HepG2 (cell line): ENCODE data around the gene ALOXE3. TPM values are rescaled to one million over a fixed set of nuclear protein-coding genes. Genes with fewer than 3 reads are reported as not detected.

Experiments
- BRCA1 ChIP-seq: sonication (generic); formaldehyde crosslinking; IDR thresholded peaks from 2 replicates; pipeline ENCODE4 v1.4.0; 2020; ENCODE audit warnings: missing genetic modification reagents
- CENPX ChIP-seq: sonication (generic); formaldehyde crosslinking; IDR thresholded peaks from 2 replicates; pipeline ENCODE4 v1.9.0; 2021; ENCODE audit warnings: mild to moderate bottlenecking, missing genetic modification reagents, moderate library complexity
- HIVEP1 ChIP-seq: sonication (generic); formaldehyde crosslinking; IDR thresholded peaks from 2 replicates; pipeline ENCODE4 v1.4.0; 2020; ENCODE audit warnings: mild to moderate bottlenecking, missing genetic modification reagents
- KDM2A ChIP-seq: sonication (generic); formaldehyde crosslinking; IDR thresholded peaks from 2 replicates; pipeline ENCODE4 v1.4.0; 2020; ENCODE audit warnings: low read depth, missing genetic modification reagents, borderline replicate concordance
- KDM5A ChIP-seq: fragments of 200-600 bp; sonication (generic); IDR thresholded peaks from 2 replicates; pipeline ENCODE4 v1.7.0; 2018; ENCODE audit warnings: antibody characterized with exemption, mild to moderate bottlenecking, low read length, borderline replicate concordance
- ZFAT ChIP-seq: sonication (generic); formaldehyde crosslinking; conservative IDR thresholded peaks from 2 replicates; pipeline ENCODE4 v1.8.1; 2023; ENCODE audit warnings: missing genetic modification reagents, inconsistent platforms
- ZNF20 ChIP-seq: sonication (generic); formaldehyde crosslinking; IDR thresholded peaks from 2 replicates; pipeline ENCODE4 v1.4.0; 2020; ENCODE audit warnings: mild to moderate bottlenecking, moderate library complexity, missing genetic modification reagents
- ZNF207 ChIP-seq: fragments of 450-650 bp; IDR thresholded peaks from 2 replicates; pipeline ENCODE4 v1.6.1; 2016; ENCODE audit warnings: antibody characterized with exemption, borderline replicate concordance
- polyA plus RNA-seq, 8 experiments: library from polyadenylated mRNA; depleted of rRNA in 3 of 8; stranded (reverse) in 7 of 8; unstranded in 1 of 8; fragments of >200 nt; fragmentation: Illumina TruSeq in 4 of 8; extraction: Trizol in 4 of 8; gene quantifications; 2 replicates each; pipeline versions ENCODE4 v1.2.1 to v1.2.3, GENCODE V29; 2011 to 2016; ENCODE audit warnings: low read depth in 4 of 8, missing spikeins in 1 of 8, mixed read lengths in 1 of 8; ENCODE audit not compliant: insufficient read depth in 1 of 8
- total RNA-seq, 5 experiments: library from RNA; depleted of rRNA; stranded (reverse); fragments of >200 nt; fragmentation: Illumina TruSeq; extraction: Trizol; gene quantifications; 2 replicates each; pipeline ENCODE4 v1.2.3, GENCODE V29; 2016; ENCODE audit warnings: low read depth in 1 of 5
- TF ChIP-seq, protein P1 (sequence below): IDR thresholded peaks from 2 replicates; pipeline ENCODE4 v1.6.1; 2016; ENCODE audit warnings: low read depth, missing genetic modification reagents, missing compliant biosample characterization
- TF ChIP-seq, protein P2 (sequence below): sonication (generic); formaldehyde crosslinking; IDR thresholded peaks from 2 replicates; pipeline ENCODE4 v1.4.0; 2020; ENCODE audit warnings: missing genetic modification reagents
- TF ChIP-seq, protein P3 (sequence below): sonication (generic); formaldehyde crosslinking; IDR thresholded peaks from 2 replicates; pipeline ENCODE4 v1.5.0; 2020; ENCODE audit warnings: mild to moderate bottlenecking, missing genetic modification reagents, moderate library complexity
- TF ChIP-seq, protein P4 (sequence below): conservative IDR thresholded peaks from 2 replicates; pipeline ENCODE4 v1.6.1; 2018; ENCODE audit warnings: missing genetic modification reagents
- TF ChIP-seq, protein P5 (sequence below): sonication (generic); formaldehyde crosslinking; IDR thresholded peaks from 2 replicates; pipeline ENCODE4 v1.8.1; 2022; ENCODE audit warnings: mild to moderate bottlenecking, missing genetic modification reagents

Gene ALOXE3
- total and polyA plus RNA-seq, 2 of the 13 experiments (the other 11 are each of a cell fraction or from before 2014, with no cell fraction given) = 0.07 TPM; not detected in 1

DNA sequence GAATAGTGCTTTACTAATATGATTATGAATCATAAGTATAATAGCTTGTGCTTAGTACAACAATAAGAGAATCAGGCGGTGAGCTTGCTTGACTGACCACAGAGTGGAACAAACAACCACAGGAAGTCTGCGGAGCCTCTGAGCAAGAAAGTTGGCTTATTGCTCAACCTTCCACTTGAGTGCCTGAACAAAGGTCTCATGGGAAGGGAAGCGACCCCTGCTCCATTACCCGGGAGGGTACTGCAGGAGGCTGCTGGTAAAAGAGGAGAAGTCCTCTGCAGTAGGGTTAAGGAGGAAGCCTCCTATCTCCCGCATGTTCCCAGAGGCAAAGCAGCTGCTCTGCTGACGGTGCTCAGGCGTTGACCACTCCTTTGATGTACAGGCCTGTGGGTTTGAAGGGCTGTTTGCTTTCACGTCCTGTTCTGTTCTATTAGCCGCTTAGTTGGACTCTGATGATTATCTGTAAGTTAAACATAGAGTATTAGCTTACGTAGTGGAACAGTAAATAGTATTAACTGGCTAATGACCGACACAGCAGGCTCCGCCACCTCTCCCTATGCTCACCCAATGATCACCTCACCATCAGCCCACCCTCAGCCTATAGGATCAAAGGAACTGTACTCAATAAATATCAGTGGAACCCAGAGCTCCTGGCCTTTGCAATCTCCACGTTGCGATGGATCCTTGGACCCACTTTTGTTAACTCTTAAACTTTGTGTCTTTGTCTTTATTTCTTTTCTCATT, 61.9 kb downstream of the ALOXE3 start (continued):
- TF ChIP-seq, protein P1, sequence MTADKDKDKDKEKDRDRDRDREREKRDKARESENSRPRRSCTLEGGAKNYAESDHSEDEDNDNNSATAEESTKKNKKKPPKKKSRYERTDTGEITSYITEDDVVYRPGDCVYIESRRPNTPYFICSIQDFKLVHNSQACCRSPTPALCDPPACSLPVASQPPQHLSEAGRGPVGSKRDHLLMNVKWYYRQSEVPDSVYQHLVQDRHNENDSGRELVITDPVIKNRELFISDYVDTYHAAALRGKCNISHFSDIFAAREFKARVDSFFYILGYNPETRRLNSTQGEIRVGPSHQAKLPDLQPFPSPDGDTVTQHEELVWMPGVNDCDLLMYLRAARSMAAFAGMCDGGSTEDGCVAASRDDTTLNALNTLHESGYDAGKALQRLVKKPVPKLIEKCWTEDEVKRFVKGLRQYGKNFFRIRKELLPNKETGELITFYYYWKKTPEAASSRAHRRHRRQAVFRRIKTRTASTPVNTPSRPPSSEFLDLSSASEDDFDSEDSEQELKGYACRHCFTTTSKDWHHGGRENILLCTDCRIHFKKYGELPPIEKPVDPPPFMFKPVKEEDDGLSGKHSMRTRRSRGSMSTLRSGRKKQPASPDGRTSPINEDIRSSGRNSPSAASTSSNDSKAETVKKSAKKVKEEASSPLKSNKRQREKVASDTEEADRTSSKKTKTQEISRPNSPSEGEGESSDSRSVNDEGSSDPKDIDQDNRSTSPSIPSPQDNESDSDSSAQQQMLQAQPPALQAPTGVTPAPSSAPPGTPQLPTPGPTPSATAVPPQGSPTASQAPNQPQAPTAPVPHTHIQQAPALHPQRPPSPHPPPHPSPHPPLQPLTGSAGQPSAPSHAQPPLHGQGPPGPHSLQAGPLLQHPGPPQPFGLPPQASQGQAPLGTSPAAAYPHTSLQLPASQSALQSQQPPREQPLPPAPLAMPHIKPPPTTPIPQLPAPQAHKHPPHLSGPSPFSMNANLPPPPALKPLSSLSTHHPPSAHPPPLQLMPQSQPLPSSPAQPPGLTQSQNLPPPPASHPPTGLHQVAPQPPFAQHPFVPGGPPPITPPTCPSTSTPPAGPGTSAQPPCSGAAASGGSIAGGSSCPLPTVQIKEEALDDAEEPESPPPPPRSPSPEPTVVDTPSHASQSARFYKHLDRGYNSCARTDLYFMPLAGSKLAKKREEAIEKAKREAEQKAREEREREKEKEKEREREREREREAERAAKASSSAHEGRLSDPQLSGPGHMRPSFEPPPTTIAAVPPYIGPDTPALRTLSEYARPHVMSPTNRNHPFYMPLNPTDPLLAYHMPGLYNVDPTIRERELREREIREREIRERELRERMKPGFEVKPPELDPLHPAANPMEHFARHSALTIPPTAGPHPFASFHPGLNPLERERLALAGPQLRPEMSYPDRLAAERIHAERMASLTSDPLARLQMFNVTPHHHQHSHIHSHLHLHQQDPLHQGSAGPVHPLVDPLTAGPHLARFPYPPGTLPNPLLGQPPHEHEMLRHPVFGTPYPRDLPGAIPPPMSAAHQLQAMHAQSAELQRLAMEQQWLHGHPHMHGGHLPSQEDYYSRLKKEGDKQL (CRISPR knock-in tag) = peak; percentile 100
- TF ChIP-seq, protein P2, sequence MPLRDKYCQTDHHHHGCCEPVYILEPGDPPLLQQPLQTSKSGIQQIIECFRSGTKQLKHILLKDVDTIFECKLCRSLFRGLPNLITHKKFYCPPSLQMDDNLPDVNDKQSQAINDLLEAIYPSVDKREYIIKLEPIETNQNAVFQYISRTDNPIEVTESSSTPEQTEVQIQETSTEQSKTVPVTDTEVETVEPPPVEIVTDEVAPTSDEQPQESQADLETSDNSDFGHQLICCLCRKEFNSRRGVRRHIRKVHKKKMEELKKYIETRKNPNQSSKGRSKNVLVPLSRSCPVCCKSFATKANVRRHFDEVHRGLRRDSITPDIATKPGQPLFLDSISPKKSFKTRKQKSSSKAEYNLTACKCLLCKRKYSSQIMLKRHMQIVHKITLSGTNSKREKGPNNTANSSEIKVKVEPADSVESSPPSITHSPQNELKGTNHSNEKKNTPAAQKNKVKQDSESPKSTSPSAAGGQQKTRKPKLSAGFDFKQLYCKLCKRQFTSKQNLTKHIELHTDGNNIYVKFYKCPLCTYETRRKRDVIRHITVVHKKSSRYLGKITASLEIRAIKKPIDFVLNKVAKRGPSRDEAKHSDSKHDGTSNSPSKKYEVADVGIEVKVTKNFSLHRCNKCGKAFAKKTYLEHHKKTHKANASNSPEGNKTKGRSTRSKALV (CRISPR knock-in tag) = no peak
- TF ChIP-seq HIVEP1 (peak; percentile 47; the same call in 1 of the 2 replicates), ZNF207 (no peak), KDM2A (CRISPR knock-in tag) (peak; percentile 51; the same call in 1 of the 2 replicates), CENPX (CRISPR knock-in tag) (no peak), ZNF20 (CRISPR knock-in tag) (0 out of 2 replicates have a peak, but pooled peaks have one; percentile 30), KDM5A (peak; percentile 30; the same call in 1 of the 2 replicates), BRCA1 (CRISPR knock-in tag) (no peak), ZFAT (CRISPR knock-in tag) (no peak)
- TF ChIP-seq, protein P3, sequence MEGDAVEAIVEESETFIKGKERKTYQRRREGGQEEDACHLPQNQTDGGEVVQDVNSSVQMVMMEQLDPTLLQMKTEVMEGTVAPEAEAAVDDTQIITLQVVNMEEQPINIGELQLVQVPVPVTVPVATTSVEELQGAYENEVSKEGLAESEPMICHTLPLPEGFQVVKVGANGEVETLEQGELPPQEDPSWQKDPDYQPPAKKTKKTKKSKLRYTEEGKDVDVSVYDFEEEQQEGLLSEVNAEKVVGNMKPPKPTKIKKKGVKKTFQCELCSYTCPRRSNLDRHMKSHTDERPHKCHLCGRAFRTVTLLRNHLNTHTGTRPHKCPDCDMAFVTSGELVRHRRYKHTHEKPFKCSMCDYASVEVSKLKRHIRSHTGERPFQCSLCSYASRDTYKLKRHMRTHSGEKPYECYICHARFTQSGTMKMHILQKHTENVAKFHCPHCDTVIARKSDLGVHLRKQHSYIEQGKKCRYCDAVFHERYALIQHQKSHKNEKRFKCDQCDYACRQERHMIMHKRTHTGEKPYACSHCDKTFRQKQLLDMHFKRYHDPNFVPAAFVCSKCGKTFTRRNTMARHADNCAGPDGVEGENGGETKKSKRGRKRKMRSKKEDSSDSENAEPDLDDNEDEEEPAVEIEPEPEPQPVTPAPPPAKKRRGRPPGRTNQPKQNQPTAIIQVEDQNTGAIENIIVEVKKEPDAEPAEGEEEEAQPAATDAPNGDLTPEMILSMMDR (CRISPR knock-in tag) = no peak
- TF ChIP-seq, protein P4, sequence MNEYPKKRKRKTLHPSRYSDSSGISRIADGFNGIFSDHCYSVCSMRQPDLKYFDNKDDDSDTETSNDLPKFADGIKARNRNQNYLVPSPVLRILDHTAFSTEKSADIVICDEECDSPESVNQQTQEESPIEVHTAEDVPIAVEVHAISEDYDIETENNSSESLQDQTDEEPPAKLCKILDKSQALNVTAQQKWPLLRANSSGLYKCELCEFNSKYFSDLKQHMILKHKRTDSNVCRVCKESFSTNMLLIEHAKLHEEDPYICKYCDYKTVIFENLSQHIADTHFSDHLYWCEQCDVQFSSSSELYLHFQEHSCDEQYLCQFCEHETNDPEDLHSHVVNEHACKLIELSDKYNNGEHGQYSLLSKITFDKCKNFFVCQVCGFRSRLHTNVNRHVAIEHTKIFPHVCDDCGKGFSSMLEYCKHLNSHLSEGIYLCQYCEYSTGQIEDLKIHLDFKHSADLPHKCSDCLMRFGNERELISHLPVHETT = no peak
- TF ChIP-seq, protein P5, sequence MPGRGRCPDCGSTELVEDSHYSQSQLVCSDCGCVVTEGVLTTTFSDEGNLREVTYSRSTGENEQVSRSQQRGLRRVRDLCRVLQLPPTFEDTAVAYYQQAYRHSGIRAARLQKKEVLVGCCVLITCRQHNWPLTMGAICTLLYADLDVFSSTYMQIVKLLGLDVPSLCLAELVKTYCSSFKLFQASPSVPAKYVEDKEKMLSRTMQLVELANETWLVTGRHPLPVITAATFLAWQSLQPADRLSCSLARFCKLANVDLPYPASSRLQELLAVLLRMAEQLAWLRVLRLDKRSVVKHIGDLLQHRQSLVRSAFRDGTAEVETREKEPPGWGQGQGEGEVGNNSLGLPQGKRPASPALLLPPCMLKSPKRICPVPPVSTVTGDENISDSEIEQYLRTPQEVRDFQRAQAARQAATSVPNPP = peak; percentile 85
